ENCODE measurements around the gene SLC35E4.

DNA sequence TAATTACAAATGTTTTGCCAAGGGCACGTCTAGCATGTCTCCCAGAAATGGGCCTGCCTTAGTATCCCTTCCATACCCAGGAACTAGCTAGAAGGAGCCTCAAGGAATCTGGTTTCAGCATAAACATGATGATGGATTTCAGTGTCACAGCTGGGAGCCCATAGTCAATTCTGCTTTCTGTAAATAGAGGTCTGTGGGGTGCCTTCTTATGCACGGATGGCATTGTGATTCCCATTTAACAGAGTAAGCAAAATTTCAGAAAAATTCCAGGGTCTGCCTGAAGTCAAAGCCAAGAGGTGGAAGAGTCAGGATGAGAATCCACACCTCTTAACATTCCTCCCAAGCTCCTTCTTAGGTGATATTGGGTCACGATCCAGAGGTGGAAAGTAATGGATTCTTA lies 20.0 kb downstream of the SLC35E4 start:
- TF ChIP-seq, protein P1, sequence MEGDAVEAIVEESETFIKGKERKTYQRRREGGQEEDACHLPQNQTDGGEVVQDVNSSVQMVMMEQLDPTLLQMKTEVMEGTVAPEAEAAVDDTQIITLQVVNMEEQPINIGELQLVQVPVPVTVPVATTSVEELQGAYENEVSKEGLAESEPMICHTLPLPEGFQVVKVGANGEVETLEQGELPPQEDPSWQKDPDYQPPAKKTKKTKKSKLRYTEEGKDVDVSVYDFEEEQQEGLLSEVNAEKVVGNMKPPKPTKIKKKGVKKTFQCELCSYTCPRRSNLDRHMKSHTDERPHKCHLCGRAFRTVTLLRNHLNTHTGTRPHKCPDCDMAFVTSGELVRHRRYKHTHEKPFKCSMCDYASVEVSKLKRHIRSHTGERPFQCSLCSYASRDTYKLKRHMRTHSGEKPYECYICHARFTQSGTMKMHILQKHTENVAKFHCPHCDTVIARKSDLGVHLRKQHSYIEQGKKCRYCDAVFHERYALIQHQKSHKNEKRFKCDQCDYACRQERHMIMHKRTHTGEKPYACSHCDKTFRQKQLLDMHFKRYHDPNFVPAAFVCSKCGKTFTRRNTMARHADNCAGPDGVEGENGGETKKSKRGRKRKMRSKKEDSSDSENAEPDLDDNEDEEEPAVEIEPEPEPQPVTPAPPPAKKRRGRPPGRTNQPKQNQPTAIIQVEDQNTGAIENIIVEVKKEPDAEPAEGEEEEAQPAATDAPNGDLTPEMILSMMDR (conservative IDR thresholded peaks at IDR 0.05; ENCODE audit: low read length), result no peak
- TF ChIP-seq EZH2phosphoT487 (IDR thresholded peaks at IDR 0.05; ENCODE audit: borderline replicate concordance, low read depth, low read length), result no peak
